Osteoblast (primary cell): Measurements from ENCODE around the gene ZFR2. TPM values are rescaled to one million over a fixed set of nuclear protein-coding genes. Genes with fewer than 3 reads are reported as not detected.
A peak's percentile ranks its signal among the peaks of the same experiment; 100 is the strongest.

ENCODE experiments used
- DNase-seq: peaks from one replicate; pipeline ENCODE4 v3.0.0; 2011; ENCODE audit warnings: low spot score, mixed read lengths; ENCODE audit not compliant: insufficient read length; ENCODE audit errors: missing footprints
- H2AFZ ChIP-seq: 2 replicates; pipeline ENCODE4 v1.6.0; 2011; ENCODE audit warnings: mild to moderate bottlenecking, low read length
- H3K27ac ChIP-seq: 2 replicates; pipeline ENCODE4 v1.5.1; 2011; ENCODE audit warnings: mild to moderate bottlenecking, low read depth, low read length, moderate library complexity
- H3K27me3 ChIP-seq: 2 replicates; pipeline ENCODE4 v1.6.0; 2012; ENCODE audit warnings: mild to moderate bottlenecking, control low read depth, inconsistent platforms, low read length, moderate library complexity; ENCODE audit not compliant: insufficient read depth
- H3K36me3 ChIP-seq: 2 replicates; pipeline ENCODE4 v1.5.1; 2011; ENCODE audit warnings: mild to moderate bottlenecking, low read length, control low read depth, moderate library complexity; ENCODE audit not compliant: insufficient read depth
- H3K4me1 ChIP-seq: 2 replicates; pipeline ENCODE4 v1.5.1; 2011; ENCODE audit warnings: mild to moderate bottlenecking, low read length, control low read depth, moderate library complexity; ENCODE audit not compliant: insufficient read depth
- H3K4me2 ChIP-seq: 2 replicates; pipeline ENCODE4 v1.6.0; 2011; ENCODE audit warnings: mild to moderate bottlenecking, low read length; ENCODE audit not compliant: insufficient read depth
- H3K4me3 ChIP-seq: fragments of 200-600 bp; sonication (generic); 3 replicates; pipeline ENCODE4 v1.5.1; 2012; ENCODE audit warnings: mild to moderate bottlenecking, low read length, inconsistent platforms; ENCODE audit not compliant: insufficient read depth
- H3K79me2 ChIP-seq: 2 replicates; pipeline ENCODE4 v1.6.0; 2012; ENCODE audit warnings: mild to moderate bottlenecking, low read length, control low read depth, inconsistent platforms; ENCODE audit not compliant: insufficient read depth
- H3K9me3 ChIP-seq: 2 replicates; pipeline ENCODE4 v1.5.1; 2011; ENCODE audit warnings: low read depth, low read length, control low read depth
- H4K20me1 ChIP-seq: 2 replicates; pipeline ENCODE4 v1.6.0; 2012; ENCODE audit warnings: mild to moderate bottlenecking, low read length, control low read depth; ENCODE audit not compliant: insufficient read depth
- CTCF ChIP-seq: IDR thresholded peaks from 2 replicates; pipeline ENCODE4 v1.5.1; 2011; ENCODE audit warnings: mild to moderate bottlenecking, low read depth, low read length, moderate library complexity; ENCODE audit errors: extremely low read depth
- total RNA-seq: library from RNA; depleted of rRNA; stranded (reverse); fragments of >200 nt; gene quantifications from 2 replicates; pipeline ENCODE4 v1.2.3, GENCODE V29; 2012

ZFR2 gene
- total RNA-seq, 1 donor = not detected

- no peak overlapping the region for H3K27ac ChIP-seq
- no peaks in the 10 kb centered on the region for H3K79me2 ChIP-seq
- no peak overlapping the region for H2AFZ ChIP-seq
- no peak overlapping the region for H3K4me3 ChIP-seq
- no peaks in the 10 kb centered on the region for H3K36me3 ChIP-seq
- H3K4me1 ChIP-seq = no peaks in the 10 kb centered on the region
- TF ChIP-seq CTCF = no peak
- H3K9me3 ChIP-seq = peaks cover 2% of the 10 kb centered on the region
- H4K20me1 ChIP-seq = no peaks in the 10 kb centered on the region
- H3K4me2 ChIP-seq = no peak overlapping the region
- no peaks in the 10 kb centered on the region for H3K27me3 ChIP-seq
- DNase-seq = peak; percentile 31
These were observed 41.3 kb upstream of the ZFR2 start for GRCh38 chr19:3910105-3910504.

GRCh38 chr19:3908266-3909054 lies 39.6 kb upstream of the ZFR2 start:
- Histone ChIP-seq H3K79me2 (no peaks in the 10 kb centered on the region), H3K9me3 (peaks cover 2% of the 10 kb centered on the region), H3K4me2 (no peak overlapping the region), H3K4me1 (no peaks in the 10 kb centered on the region), H3K27ac (no peak overlapping the region), H3K27me3 (no peaks in the 10 kb centered on the region), H4K20me1 (no peaks in the 10 kb centered on the region), H3K36me3 (no peaks in the 10 kb centered on the region), H3K4me3 (no peak overlapping the region), H2AFZ (no peak overlapping the region)
- TF ChIP-seq CTCF = no peak
- peak; percentile 30 for DNase-seq

GRCh38 chr19:3907626-3908265 lies 38.9 kb upstream of the ZFR2 start:
- DNase-seq = peak; percentile 31
- Histone ChIP-seq H3K9me3 (peaks cover 2% of the 10 kb centered on the region), H3K4me1 (no peaks in the 10 kb centered on the region), H3K4me2 (no peak overlapping the region), H3K36me3 (no peaks in the 10 kb centered on the region), H3K79me2 (no peaks in the 10 kb centered on the region), H2AFZ (no peak overlapping the region), H4K20me1 (no peaks in the 10 kb centered on the region), H3K27ac (no peak overlapping the region), H3K4me3 (no peak overlapping the region), H3K27me3 (no peaks in the 10 kb centered on the region)
- TF ChIP-seq CTCF = no peak

GRCh38 chr19:3904233-3904632 lies 35.4 kb upstream of the ZFR2 start:
- TF ChIP-seq CTCF = no peak
- Histone ChIP-seq H2AFZ (no peak overlapping the region), H3K27ac (no peak overlapping the region), H3K4me1 (no peaks in the 10 kb centered on the region), H3K9me3 (no peaks in the 10 kb centered on the region), H4K20me1 (no peaks in the 10 kb centered on the region), H3K27me3 (peaks cover 2% of the 10 kb centered on the region), H3K79me2 (no peaks in the 10 kb centered on the region), H3K4me3 (no peak overlapping the region), H3K36me3 (no peaks in the 10 kb centered on the region), H3K4me2 (no peak overlapping the region)
- no peak for DNase-seq
